NCI-H524 (cell line): ENCODE data around the gene MID1.

Source experiments
- DNase-seq, 2 experiments: peaks; one replicate each; lab custom pipeline; 2025; lab: John Stamatoyannopoulos, UW

MID1 gene

DNA sequence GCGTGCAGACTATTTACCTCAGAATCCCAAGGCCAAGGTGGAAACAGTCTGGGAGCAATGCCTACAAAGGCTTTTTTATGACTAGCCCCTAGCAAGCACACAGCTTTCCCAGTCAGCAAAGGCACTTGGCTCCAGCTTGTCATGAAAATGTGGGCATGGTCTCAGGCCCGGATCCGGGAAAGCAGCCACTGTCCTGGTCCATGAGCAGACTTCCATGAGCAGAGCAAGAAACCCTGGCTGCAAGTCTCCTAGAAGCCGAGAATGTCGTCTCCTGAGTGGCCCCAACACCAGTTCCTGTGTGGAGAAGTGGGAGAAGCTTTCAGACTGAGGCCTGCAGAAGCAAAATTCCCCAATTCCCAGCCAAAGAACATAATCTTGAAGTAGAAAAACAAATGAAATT, 190.5 kb downstream of the MID1 start:
- no peak for DNase-seq

DNA sequence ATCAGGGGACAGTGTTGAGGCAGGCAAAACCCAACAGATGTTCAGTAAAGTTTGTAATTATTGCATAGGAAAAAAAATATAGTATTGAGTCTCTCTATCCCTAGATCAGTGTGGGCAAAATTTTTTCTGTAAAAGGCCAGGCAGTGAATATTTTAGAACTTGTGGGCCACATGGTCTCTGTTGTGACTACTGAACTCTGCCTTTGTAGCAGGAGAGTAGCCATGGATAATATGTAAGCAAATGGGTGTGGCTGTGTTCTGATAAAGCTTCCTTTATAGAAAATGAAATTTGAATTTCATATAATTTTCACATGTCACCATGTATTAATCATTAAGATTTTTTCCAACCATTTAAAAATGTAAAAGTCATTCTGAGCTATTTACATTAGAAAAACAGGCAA, 193.1 kb downstream of the MID1 start:
- DNase-seq = no peak

DNA sequence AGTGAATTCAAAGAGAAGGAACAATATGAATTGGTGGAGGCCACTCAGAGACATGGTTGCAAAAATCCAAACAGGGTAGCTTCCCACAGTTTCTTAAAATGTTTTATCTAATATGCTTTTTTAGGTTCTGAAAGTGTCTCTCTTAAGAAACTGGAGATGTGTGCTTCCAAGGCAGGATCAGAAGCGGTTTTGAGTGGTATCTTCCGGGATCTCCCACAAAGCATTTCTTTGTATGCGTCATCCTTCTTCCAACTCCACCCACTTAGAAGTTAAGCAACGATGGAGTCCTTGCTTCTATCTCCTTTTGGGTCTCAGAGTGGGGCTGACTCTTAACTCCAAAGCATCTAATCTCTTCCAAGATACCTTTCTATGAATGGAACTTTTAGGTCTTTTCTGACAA, 196.7 kb downstream of the MID1 start:
- DNase-seq = no peak

DNA sequence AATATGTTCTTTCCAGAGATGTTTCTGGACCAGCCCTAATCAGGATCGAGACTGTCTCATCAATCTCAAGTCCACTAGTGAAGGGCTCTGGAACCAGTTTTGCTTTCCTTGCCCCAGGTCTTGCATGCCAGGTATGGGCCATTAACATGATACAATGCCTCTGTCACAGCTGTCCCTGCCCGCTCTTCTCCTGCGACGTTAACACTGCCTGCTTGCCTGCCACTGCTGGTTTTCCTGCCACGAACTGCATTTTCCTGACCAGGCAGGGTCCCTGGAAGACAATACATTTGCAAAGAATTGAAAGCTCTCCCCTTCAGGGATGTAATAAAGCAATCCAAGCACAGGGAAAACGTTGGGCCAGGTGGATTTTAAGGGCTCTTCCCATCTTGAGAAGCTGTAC, 200.3 kb downstream of the MID1 start:
- no peak for DNase-seq

DNA sequence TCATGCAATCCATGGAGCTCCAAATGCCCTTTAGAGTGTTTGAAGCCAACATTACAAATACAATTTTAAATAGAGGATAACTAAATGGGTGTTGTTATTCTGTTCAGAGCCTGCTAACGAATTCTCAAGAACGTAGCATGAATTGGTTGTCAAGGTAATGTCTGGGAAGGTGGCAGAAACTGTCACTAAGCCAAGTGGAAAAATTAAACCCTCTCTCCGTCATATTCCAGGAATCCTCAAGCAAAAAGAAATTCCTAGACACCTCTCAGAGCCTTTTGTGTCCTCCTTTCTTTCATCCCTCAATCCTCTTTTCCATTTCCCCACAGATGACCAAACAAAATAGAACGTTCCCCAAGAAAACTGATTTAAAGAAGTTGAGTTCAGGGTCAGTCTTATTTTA, 204.0 kb downstream of the MID1 start:
- DNase-seq = no peak

DNA sequence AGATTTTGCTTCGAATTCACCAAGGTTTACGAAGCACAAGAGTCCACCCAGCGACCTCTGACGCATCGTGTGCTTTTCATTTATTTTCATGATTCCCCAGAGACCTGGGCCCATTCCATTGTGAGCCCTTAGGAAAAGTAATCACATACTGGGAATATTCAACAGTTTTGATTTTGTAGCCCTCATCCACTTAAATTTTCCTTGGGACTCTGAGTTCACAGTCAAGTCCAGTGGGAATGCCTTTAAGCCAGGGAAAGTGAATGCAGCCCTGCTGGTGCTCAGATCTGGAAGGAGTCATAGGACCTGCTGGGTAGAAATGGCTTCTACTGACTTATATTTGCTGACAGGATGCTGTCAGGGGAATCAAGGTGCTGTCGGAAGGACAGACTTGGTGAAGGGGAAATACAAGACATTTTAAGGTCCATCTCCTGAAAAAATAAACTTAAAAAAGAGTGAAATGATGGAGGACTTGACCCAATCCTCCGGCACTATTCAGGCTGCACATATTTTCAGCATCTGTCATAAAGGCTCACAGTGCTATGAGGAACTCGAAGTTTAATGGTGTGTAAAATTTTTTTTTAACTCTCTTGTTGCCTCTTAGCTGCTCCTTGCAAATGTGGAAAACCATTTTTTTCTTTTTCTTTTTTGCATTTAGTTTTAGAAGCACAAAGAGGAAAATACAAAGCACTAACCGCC, 204.9 kb downstream of the MID1 start:
- DNase-seq = no peak

DNA sequence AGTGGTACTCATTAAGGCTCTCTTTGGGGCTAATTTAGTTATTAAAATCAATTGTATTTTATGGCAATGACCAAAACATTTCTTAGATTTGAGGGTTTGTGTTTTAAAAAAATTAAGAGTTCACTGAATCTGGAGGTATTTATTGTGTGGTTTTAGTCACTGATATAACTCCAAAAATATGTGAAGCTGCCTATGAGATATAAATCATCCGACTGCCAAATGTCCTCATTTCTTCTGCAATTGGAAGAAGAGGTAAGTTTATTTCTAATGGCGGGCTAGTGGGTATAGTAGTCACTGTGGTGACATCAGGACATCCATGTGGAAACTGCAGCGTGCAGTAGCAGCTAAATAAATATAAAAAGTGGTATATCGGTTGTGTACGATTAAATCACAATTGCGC, 205.5 kb downstream of the MID1 start:
- DNase-seq = no peak

DNA sequence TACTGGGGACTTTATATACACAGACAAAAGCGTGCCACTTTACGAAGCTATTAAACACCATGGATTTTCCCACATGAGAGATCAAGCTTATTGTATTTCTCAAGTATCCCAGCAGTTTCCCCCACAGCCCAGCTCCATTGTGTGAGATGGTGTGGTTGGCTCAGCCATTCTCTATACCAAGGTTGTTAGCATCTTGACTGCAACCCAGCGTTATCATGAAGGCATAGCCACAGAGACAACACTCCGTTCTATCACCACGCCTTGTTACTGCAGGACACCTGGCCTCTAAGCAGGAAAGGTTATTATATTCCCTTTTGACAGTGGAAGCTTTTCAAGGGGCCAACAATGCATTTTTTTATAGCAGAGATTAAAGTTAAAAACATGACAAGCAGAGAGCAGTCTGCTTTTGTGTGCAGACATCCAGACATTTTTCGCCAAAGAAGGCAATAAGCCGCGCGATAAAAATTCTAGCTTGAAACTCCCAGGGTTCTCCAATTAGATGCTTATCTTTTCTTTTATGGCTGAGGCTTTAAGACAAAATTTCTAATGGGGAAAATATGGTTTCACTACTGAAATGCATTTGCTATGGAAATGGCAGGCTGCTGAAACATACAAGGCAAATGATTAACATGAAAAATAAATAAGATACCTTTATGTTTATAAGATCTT, 206.1 kb downstream of the MID1 start:
- no peak for DNase-seq

DNA sequence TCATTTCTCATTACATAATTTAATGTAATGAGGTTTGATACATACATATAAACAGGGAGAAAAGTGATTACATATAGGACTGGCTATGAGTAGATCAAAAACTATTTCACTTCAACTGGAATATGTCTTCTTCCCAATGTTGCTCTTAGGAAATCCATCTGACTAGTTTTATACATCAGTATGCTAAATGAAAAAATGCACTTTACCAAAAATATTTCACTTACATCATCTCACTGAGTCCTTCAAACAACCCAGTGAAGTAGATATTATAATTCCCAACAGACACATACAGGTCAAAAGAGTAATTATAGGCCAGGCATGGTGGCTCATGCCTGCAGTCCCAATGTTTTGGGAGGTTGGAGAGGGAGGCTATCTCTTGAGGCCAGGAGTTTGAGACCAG, 215.9 kb downstream of the MID1 start:
- DNase-seq = no peak

DNA sequence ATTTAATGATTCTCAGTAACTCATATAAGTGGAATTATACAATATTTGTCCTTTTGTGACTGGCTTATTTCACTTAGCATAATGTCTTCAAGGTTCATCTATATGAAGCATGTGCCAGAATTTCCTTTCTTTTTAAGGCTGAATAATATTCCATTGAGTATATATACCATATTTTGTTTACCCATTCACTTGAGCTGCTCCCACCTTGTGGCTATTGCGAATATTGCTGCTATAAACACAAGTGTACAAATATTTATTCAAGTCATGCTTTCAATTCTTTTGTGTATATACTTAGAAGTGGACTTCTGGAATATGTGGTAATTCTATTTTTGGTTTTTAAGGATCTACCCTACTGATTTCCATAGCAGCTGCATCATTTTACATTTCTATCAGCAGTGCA, 219.1 kb downstream of the MID1 start:
- DNase-seq = no peak

DNA sequence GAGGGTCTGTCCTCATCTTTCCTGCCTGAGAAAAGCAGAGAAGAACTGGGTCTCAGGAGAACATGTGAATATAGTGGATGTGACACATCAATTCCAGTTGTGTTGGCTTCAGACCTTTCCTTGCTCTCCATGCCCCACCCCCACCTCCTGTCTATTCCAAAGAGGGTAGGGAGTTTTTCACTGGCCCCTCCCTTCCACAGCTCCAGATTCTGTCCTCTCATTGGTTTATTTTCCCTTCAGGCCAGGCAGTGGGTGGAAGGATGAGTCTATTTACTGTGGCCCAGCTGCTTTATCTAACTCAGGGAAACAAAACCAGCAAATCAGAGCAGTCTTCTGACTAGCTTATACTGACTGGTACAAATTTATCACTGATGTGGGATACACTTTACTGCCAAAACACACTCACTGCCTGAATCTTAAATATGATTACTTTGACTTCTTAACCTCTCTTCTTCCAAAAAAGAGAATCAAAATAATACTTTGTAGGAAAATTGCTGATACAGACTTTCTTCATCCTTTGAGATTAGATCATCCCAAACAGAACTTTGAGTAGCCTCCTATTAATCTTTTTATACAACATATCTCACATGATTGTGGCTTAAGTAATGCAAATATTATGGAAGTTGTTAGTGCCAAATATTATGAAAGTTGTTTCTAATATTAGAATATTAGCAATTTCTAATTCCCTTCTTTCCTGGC, 221.2 kb downstream of the MID1 start:
- DNase-seq = no peak

DNA sequence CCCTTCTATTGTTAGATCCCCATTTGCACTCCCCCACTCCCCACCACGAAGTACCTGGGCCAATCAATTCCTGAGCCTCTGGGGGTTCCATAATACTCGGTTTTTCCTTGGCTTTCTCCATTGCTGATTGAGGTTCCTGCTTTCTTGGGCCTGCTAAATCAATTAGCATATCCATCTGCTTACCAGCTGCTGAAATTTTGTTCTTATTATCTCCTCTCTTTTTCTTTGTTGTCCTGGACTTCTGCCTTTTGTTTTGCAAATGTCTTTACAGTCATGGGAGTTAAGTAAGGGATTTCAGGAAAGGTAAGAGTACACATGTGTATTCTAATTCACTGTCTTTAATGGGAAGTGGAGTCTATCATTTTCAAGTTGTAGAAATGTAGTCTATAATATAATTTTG, 222.2 kb downstream of the MID1 start:
- no peak for DNase-seq

DNA sequence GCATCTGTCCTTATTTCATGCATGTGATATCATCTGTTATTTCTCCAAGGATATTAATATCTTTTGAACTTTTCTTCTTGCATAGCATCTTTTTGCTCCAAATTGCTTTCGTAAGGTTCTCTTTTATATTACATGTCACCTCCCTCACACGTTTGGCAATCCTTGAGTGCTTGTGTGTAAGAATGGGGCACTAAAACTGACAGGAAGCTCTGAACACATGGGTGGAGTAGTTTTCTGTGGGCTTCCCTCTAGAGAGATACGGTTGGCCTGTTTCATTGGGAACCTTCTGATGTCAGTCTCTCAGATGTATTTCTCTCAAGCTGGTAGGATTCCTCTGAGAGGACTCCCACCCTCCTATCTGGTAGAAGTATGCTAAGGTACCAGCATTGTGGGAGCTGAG, 223.0 kb downstream of the MID1 start:
- DNase-seq = no peak

DNA sequence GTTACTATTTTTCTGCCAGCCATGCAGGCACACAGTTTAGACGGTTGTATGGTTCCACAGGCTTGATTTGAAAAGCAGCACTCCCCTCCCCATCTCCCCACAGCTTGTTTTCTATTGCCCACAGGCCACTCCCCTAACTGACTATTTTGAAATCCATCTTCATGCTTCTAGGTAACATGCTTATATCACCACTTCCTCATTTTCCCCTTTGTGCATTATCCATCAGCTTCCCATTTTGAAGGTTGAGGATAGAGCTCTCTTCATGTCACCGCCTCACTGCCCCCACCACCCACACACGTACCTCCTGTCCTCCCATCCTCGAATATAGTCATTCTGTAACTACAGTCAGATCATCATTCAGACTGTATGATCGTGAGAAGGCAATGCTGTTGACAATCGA, 224.7 kb downstream of the MID1 start:
- no peak for DNase-seq
